ENCODE measurements around the gene NUPR2.
"Not testable (repeated sequence)": the region's sequence is repeated elsewhere in the genome, so short reads cannot be mapped to it uniquely, and the experiment has no call there.

The NUPR2 gene

DNA sequence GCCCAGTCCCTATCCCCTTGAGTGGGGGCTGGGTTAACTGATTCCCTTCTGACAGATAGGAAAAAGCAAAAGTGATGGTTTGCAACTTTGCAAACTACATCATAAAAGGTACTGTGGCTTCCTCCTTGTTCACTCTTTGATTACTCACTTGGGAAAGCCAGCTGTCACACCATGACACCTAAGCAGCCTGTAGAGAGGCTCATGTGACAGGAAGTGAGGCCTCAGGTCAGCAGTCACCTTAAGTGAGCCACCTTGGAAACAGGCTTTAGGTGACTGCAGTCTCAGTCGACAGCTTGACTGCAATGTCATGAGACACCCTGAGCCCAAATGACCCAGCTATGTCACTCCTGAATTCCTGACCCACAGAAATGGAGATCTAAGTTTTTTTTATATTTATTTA, 5.6 kb downstream of the NUPR2 start:
- no peak for DNase-seq (ENCODE audit: low read depth)
- TF ChIP-seq, protein P1, sequence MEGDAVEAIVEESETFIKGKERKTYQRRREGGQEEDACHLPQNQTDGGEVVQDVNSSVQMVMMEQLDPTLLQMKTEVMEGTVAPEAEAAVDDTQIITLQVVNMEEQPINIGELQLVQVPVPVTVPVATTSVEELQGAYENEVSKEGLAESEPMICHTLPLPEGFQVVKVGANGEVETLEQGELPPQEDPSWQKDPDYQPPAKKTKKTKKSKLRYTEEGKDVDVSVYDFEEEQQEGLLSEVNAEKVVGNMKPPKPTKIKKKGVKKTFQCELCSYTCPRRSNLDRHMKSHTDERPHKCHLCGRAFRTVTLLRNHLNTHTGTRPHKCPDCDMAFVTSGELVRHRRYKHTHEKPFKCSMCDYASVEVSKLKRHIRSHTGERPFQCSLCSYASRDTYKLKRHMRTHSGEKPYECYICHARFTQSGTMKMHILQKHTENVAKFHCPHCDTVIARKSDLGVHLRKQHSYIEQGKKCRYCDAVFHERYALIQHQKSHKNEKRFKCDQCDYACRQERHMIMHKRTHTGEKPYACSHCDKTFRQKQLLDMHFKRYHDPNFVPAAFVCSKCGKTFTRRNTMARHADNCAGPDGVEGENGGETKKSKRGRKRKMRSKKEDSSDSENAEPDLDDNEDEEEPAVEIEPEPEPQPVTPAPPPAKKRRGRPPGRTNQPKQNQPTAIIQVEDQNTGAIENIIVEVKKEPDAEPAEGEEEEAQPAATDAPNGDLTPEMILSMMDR (IDR thresholded peaks at IDR 0.05; ENCODE audit: low read depth, low read length, missing control alignments): no peak
- no peak overlapping the region for H3K4me3 ChIP-seq (ENCODE audit: low read depth, low read length)

DNA sequence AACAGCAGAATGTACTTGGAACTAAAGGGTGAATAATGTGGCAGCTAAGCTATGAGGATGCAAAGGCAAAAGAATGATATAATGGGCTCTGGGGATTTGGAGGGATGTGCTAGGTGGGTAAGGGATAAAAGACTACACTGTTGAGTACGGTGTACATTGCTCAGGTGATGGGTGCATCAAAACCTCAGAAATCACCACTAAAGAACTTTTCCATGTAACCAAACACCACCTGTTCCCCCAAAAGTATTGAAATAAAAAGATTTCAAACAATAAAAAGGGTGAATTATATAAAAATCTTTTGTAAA, 8.3 kb downstream of the NUPR2 start:
- DNase-seq (ENCODE audit: low read depth): no peak
- H3K4me3 ChIP-seq (ENCODE audit: low read depth, low read length): no peak overlapping the region
- TF ChIP-seq, protein P1 (IDR thresholded peaks at IDR 0.05; ENCODE audit: low read depth, low read length, missing control alignments): no peak

DNA sequence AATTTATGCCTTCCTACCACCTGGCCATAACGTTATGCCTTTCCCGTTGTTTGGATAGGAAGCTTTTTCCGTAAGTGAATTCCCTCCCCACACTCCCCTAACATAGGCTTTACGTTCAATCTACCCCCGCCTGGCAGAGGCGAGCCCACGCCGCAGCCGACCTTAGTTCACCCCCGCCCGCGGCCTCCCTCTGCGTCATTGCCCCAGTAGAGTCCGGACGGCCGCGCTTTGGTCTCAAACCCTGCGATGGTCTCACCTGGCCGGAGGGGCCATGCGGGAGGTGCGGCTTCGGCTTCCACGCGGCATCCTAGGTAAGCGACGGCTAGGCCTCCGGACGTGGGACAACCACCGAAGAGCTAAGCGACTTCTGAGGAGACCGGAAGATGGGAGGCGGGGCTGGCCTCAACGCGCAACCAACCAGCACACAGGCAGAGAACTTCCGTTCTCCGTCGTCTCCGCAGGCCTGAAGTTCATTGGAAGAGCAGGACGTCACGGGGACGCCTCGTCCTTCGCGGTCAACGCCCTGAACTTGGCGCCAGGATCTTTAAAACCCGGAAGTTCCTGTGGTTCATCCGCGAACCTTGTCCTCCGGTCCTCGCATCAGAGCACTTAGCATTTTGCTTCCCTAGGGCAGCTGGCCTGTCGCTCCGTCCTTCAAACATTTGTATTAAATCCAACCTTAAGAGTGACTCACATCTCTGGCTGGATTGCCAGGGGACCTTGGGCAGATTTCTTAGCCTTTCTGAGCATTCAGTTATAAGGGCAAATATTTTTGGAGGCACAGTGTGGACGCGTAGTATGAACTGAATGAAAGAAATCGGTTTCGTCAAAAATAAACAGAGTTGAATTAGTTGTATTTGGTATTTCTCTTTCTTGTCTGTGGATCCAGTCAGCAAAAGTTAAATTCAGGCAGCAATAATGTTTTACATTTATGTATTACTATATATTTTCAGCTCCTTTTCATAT, 9.8 kb downstream of the NUPR2 start, which contains the start of gene CHCHD2:
Gene CHCHD2 (minus strand): TSS at position 369 of the 966 bp plus-strand sequence. CDS start 63 bp downstream, at position 306.
- TF ChIP-seq, protein P1 (IDR thresholded peaks at IDR 0.05; ENCODE audit: low read depth, low read length, missing control alignments): no peak
- H3K4me3 ChIP-seq (ENCODE audit: low read depth, low read length): peak within 1 kb of the TSS; percentile 73
- DNase-seq (ENCODE audit: low read depth): peak; percentile 99

DNA sequence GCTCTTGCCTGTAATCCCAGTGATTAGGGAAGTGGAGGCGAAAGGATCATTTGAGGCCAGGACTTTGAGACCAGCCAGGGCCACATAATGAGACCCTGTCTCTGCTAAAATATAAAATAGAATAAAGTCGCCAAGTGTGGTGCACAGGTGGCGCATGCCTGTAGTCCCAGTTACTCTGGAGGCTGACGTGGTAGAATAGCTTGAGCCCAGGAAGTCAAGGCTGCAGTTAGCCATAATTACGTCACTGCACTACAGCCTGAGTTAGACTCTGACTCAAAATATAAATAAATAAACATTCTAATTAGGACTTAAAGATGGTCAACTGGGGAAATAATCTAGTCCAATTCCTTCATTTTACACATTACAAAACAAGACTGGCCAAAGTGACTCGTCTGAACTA, 10.7 kb downstream of the NUPR2 start:
- H3K4me3 ChIP-seq (ENCODE audit: low read depth, low read length): peak overlapping the region; percentile 73
- DNase-seq (ENCODE audit: low read depth): peak; percentile 30
- TF ChIP-seq, protein P1 (IDR thresholded peaks at IDR 0.05; ENCODE audit: low read depth, low read length, missing control alignments): no peak

DNA sequence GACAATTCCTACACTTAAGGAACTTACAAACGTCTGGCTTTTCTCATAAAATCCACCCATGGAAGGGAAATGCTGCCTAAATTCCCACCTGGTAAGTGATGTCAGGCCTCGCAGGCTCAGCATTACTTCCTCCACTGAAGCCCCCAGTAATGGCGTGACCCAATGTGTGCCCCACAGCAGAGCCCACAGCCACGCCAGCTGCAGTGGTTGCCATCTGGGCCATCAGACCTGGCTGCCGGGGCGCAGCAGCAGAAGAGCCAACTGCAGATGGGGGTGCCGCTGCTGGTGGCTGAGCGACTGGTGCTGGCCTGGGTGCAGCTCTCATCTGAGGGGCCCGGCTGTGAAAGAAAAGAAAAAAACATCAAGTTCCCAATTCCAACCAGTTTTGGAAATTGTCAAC, 12.1 kb downstream of the NUPR2 start:
- not testable (repeated sequence) for H3K4me3 ChIP-seq (ENCODE audit: low read depth, low read length); DNase-seq (ENCODE audit: low read depth)

DNA sequence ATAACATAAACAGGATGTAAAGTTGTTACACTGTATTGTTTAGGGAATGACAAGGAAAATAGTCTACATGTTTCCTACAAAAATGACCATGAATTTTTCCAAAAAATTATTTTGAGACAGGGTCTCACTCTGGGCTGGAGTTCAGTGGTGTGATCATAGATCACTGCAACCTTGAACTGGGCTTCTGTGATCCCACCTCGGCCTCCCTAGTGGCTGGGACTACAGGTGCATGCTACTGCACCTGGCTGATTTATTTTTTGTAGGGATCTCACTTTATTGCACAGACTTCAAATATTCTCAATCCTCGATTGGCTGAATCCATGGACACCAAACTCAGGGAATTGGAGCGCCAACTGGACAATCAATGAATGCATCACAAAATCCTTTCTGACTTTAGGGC, 16.6 kb downstream of the NUPR2 start:
- no peak overlapping the region for H3K4me3 ChIP-seq (ENCODE audit: low read depth, low read length)
- TF ChIP-seq, protein P1 (IDR thresholded peaks at IDR 0.05; ENCODE audit: low read depth, low read length, missing control alignments): no peak
- no peak for DNase-seq (ENCODE audit: low read depth)

DNA sequence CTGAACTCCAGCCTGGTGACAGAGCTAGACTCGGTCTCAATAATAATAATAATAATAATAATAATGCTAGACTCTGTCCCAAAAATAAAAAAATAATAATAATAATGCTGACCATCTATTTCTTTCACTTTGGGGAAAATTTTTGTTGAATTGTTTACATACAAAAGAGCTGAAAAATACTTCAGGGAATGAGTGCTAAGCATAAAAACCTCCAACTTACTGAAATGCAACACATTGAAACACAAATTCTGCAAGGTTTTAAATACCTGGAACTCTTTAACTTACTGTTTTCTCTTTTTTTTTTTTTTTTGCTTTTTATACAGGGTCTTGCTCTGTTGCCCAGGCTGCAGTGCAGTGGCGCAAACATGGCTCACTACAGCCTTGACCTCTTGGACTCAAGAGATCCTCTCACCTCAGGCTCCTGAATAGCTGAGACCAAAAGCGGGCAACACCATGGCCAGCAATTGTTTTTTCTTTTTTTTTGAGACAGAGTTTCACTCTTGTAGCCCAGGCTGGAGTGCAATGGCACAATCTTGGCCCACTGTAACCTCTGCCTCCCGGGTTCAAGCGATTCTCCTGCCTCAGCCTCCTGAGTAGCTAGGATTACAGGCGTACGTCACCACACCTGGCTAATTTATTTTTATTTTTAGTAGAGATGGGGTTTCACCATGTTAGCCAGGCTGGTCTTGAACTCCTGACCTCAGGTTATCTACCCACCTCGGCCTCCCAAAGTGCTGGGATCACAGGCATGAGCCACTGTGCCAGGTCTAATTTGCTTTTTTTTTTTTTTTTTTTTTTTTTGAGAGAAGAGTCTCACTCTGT, 17.8 kb downstream of the NUPR2 start:
- not testable (repeated sequence) for H3K4me3 ChIP-seq (ENCODE audit: low read depth, low read length); DNase-seq (ENCODE audit: low read depth)
